ENCODE measurements around the gene TMPRSS11F. TPM values are rescaled to one million over a fixed set of nuclear protein-coding genes. Genes with fewer than 3 reads are reported as not detected.

The TMPRSS11F gene
- total and polyA plus RNA-seq, 2 donors (not counting 3 experiments of a cell fraction or from before 2014, with no cell fraction given) = not detected

DNA sequence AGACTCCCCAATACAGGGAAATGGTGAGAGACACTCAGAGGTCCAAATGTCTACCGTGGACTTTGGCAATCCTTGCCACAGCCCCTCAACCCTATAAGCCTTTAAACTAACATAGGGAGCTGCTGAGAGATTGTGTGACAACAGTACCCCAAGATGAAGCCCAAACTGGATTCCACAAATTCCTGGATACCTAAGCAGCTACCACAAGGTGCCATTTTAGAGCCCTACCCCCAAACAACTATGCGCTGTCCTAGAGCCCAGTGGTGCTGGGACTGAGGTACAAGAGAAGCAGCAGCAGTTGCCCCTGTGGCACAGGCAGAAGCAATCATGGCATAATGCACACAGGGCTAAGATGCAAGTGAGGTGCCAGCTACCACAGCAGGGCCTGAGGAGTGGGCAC, 2.7 kb upstream of the TMPRSS11F start:
- Histone ChIP-seq H3K36me3 (ENCODE audit: control insufficient read depth in 2 of 2, extremely low read depth in 1 of 2, insufficient read depth in 2 of 2, low read length in 2 of 2) (no peaks in the 10 kb centered on the region), H2AFZ (ENCODE audit: low read depth, low read length) (no peak overlapping the region), H3K4me2 (ENCODE audit: insufficient read depth, low read length) (no peak overlapping the region), H3K27ac (ENCODE audit: insufficient read depth, low read depth, low read length) (no peak overlapping the region), H3K9ac (replicated peaks; ENCODE audit: extremely low read depth, insufficient read depth, low read length) (no peak overlapping the region), H4K20me1 (replicated peaks; ENCODE audit: control insufficient read depth, extremely low read depth, insufficient read depth, low read length) (no peaks in the 10 kb centered on the region), H3K9me3 (replicated peaks; ENCODE audit: control insufficient read depth, insufficient read depth, low read length) (no peaks in the 10 kb centered on the region), H3K4me1 (ENCODE audit: control insufficient read depth, extremely low read depth, insufficient read depth, low read length) (no peaks in the 10 kb centered on the region), H3K4me3 (replicated peaks in 1 of 3; ENCODE audit: insufficient read depth in 1 of 3, low read depth in 1 of 3, low read length in 3 of 3) (no peak overlapping the region), H3K79me2 (ENCODE audit: control insufficient read depth, insufficient read depth, low read length) (no peaks in the 10 kb centered on the region), H3K27me3 (ENCODE audit: control insufficient read depth in 2 of 2, insufficient read depth in 2 of 2, low read length in 2 of 2) (no peaks in the 10 kb centered on the region), H3K9me1 (replicated peaks; ENCODE audit: control insufficient read depth, extremely low read depth, insufficient read depth, low read length) (no peaks in the 10 kb centered on the region)
- no TSS peak for BruUV-seq (replicated peaks)
- dilution Hi-C loops (cut with MboI; ENCODE audit: extremely low pct_ligation_motif_present, low sequenced_read_pairs) = no loop called here
- FAIRE-seq (no peak), DNase-seq (ENCODE audit: low read depth, low spot score) (no peak)
- ChIA-PET POLR2A (no interaction called here), CTCF (no interaction called here)
- TF ChIP-seq JUN (IDR thresholded peaks at IDR 0.05; ENCODE audit: borderline replicate concordance, insufficient read depth, insufficient read length, low read depth) = no peak
- no peak for TF ChIP-seq EZH2 (IDR thresholded peaks at IDR 0.05; ENCODE audit: borderline replicate concordance, low read depth, low read length, severe bottlenecking)
- TF ChIP-seq POLR2AphosphoS5 (IDR thresholded peaks at IDR 0.05; ENCODE audit: insufficient read depth, low read depth, low read length) = no peak
- TF ChIP-seq, protein P1, sequence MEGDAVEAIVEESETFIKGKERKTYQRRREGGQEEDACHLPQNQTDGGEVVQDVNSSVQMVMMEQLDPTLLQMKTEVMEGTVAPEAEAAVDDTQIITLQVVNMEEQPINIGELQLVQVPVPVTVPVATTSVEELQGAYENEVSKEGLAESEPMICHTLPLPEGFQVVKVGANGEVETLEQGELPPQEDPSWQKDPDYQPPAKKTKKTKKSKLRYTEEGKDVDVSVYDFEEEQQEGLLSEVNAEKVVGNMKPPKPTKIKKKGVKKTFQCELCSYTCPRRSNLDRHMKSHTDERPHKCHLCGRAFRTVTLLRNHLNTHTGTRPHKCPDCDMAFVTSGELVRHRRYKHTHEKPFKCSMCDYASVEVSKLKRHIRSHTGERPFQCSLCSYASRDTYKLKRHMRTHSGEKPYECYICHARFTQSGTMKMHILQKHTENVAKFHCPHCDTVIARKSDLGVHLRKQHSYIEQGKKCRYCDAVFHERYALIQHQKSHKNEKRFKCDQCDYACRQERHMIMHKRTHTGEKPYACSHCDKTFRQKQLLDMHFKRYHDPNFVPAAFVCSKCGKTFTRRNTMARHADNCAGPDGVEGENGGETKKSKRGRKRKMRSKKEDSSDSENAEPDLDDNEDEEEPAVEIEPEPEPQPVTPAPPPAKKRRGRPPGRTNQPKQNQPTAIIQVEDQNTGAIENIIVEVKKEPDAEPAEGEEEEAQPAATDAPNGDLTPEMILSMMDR (IDR thresholded peaks at IDR 0.05; ENCODE audit: extremely low read depth in 1 of 2, insufficient read depth in 1 of 2, low read depth in 1 of 2, low read length in 2 of 2) = no peak
- TF ChIP-seq GATA2 (IDR thresholded peaks at IDR 0.05; ENCODE audit: insufficient read depth, insufficient read length, low read depth, low read length) = no peak
- no peak for TF ChIP-seq FOS (IDR thresholded peaks at IDR 0.05; ENCODE audit: borderline replicate concordance, insufficient read depth, low read length)
- intact Hi-C loops (cut with micrococcal nuclease) = no loop called here

DNA sequence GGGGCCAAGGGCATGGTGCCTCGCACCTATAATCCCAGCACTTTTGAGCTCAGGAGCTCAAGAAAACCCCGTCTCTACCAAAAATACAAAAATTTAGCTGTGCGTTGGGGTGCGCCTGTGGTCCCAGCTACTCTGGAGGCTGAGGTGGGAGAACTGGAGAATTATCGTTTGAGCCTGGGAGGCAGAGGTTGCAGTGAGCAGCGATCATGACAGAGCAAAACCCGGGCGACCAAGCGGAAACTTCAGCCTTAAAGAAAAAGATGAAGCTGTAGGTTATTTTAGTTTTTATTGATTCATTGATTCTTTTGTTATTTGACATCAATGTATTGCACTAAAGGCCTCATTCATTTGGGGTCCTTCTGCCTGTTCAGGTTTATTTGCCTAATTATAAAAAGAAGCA, 5.4 kb downstream of the TMPRSS11F start:
- Histone ChIP-seq H3K27me3 (ENCODE audit: control insufficient read depth in 2 of 2, insufficient read depth in 2 of 2, low read length in 2 of 2) (no peaks in the 10 kb centered on the region), H3K79me2 (ENCODE audit: control insufficient read depth, insufficient read depth, low read length) (no peaks in the 10 kb centered on the region), H3K36me3 (ENCODE audit: control insufficient read depth in 2 of 2, extremely low read depth in 1 of 2, insufficient read depth in 2 of 2, low read length in 2 of 2) (no peaks in the 10 kb centered on the region), H3K9me3 (replicated peaks; ENCODE audit: control insufficient read depth, insufficient read depth, low read length) (no peaks in the 10 kb centered on the region), H3K4me1 (ENCODE audit: control insufficient read depth, extremely low read depth, insufficient read depth, low read length) (no peaks in the 10 kb centered on the region), H3K4me2 (ENCODE audit: insufficient read depth, low read length) (no peak overlapping the region), H3K4me3 (replicated peaks in 1 of 3; ENCODE audit: insufficient read depth in 1 of 3, low read depth in 1 of 3, low read length in 3 of 3) (no peak overlapping the region), H3K9me1 (replicated peaks; ENCODE audit: control insufficient read depth, extremely low read depth, insufficient read depth, low read length) (no peaks in the 10 kb centered on the region), H2AFZ (ENCODE audit: low read depth, low read length) (no peak overlapping the region), H3K27ac (ENCODE audit: insufficient read depth, low read depth, low read length) (no peak overlapping the region), H3K9ac (replicated peaks; ENCODE audit: extremely low read depth, insufficient read depth, low read length) (no peak overlapping the region), H4K20me1 (replicated peaks; ENCODE audit: control insufficient read depth, extremely low read depth, insufficient read depth, low read length) (no peaks in the 10 kb centered on the region)
- intact Hi-C loops (cut with micrococcal nuclease) (no loop called here), dilution Hi-C loops (cut with MboI; ENCODE audit: extremely low pct_ligation_motif_present, low sequenced_read_pairs) (no loop called here)
- CTCF ChIA-PET = no interaction called here
- no peak for FAIRE-seq
- TF ChIP-seq POLR2A (IDR thresholded peaks at IDR 0.05; ENCODE audit: low read depth, low read length) (no peak), JUN (IDR thresholded peaks at IDR 0.05; ENCODE audit: borderline replicate concordance, insufficient read depth, insufficient read length, low read depth) (no peak), FOS (IDR thresholded peaks at IDR 0.05; ENCODE audit: borderline replicate concordance, insufficient read depth, low read length) (no peak), EZH2 (IDR thresholded peaks at IDR 0.05; ENCODE audit: borderline replicate concordance, low read depth, low read length, severe bottlenecking) (no peak), POLR2AphosphoS5 (IDR thresholded peaks at IDR 0.05; ENCODE audit: insufficient read depth, low read depth, low read length) (no peak), GATA2 (IDR thresholded peaks at IDR 0.05; ENCODE audit: insufficient read depth, insufficient read length, low read depth, low read length) (no peak), MYC (IDR thresholded peaks at IDR 0.05; ENCODE audit: low read depth, low read length) (no peak)
- TF ChIP-seq, protein P2, sequence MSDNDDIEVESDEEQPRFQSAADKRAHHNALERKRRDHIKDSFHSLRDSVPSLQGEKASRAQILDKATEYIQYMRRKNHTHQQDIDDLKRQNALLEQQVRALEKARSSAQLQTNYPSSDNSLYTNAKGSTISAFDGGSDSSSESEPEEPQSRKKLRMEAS (IDR thresholded peaks at IDR 0.05; ENCODE audit: insufficient read depth, insufficient read length) = no peak
- TF ChIP-seq, protein P1 (IDR thresholded peaks at IDR 0.05; ENCODE audit: extremely low read depth in 1 of 2, insufficient read depth in 1 of 2, low read depth in 1 of 2, low read length in 2 of 2) = no peak
- no TSS peak for BruUV-seq (replicated peaks)
- POLR2A ChIA-PET = no interaction called here
- DNase-seq (ENCODE audit: low read depth, low spot score) = no peak
